Myocyte (in vitro differentiated cells): ENCODE results near the gene GPC5. TPM values are rescaled to one million over a fixed set of nuclear protein-coding genes. Genes with fewer than 3 reads are reported as not detected.
A peak's percentile ranks its signal among the peaks of the same experiment; 100 is the strongest.

ENCODE experiments used
- DNase-seq: peaks from one replicate; pipeline ENCODE4 v3.0.0-alpha.2; 2012; ENCODE audit warnings: low read depth
- total RNA-seq: library from RNA; depleted of rRNA; stranded (reverse); fragments of >200 nt; gene quantifications from 2 replicates; pipeline ENCODE4 v1.2.3, GENCODE V29; 2014

Gene GPC5
- total RNA-seq, 1 donor from 2014 or later: 0.21 TPM

DNA sequence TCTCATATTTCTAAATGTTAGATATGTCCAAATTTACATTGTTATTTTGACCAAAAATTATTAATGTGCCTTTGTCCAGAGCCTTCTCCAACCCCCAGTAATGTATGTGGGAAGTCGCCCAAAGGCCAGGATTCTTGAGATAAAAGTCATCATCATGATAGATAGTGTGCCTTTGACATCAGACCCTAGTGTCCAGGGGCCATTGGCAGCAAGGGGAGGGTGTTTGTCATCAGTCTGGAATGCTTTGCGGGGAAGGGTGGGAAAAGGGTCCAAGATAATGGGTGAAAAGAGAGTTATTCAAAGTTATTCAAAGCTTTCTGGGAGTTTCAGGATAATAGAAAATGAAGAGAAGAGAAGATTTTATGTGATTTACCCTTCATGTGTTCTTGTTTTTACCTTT, 918.6 kb downstream of the GPC5 start:
- no peak for DNase-seq

DNA sequence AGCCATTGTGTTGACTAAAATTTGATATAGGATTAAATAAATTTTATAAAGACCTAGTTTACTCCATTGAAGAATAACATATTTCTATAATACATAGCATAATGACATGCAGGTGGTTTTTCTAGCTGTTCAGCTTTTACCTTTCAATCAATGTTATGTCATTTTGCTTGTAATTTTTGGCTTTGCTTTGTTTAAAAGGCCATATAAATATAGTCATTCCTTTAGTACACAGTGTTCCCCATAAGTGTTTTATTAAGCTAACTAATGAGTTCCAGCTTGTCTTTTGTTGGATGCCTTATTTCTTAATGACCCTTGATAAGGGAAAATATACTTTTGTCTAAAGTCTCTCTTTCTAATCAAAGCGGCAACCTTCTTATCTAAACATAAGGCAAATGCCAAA, 921.9 kb downstream of the GPC5 start:
- DNase-seq: no peak

DNA sequence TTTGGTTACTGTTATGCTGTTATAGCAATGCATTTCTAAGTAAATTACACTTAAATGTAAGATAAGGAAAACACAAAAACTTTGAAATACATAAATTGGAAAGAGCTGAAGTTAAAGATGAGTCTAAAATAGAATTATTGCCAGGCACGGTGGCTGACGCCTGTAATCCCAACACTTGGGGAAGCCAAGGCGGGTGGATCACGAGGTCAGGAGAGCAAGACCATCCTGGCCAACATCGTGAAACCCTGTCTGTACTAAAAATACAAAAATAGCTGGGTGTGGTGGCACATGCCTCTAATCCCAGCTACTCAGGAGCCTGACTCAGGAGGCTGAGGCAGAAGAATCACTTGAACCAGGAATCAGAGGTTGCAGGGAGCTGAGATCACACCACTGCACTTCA, 922.8 kb downstream of the GPC5 start:
- no peak for DNase-seq

GRCh38 chr13:92345627-92346026, 947.2 kb downstream of the GPC5 start:
- no peak for DNase-seq

- no peak for DNase-seq
Observed at GRCh38 chr13:92346046-92346445, 947.6 kb downstream of the GPC5 start.

GRCh38 chr13:92354583-92354982, 956.2 kb downstream of the GPC5 start:
- no peak for DNase-seq

DNA sequence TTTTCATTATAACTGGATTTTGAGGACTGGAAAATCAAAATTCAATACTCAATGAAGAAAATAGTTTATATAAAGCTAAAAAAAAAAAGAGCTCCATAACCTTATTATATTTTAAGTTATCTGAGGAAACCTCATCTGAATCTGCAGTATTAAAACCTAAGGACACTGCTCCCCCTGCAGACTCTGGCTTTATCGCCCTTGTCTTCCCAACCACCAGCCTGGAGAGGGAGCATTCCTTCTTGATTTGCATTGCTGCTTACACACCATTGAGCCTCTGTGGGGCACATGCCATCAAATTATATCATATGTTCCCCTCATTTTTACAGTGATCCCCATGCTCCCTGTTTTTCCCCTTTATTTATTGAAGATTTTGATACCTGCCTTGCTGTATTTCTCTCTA, 956.8 kb downstream of the GPC5 start:
- DNase-seq: no peak

GRCh38 chr13:92362717-92363116, 964.3 kb downstream of the GPC5 start:
- DNase-seq: no peak

DNA sequence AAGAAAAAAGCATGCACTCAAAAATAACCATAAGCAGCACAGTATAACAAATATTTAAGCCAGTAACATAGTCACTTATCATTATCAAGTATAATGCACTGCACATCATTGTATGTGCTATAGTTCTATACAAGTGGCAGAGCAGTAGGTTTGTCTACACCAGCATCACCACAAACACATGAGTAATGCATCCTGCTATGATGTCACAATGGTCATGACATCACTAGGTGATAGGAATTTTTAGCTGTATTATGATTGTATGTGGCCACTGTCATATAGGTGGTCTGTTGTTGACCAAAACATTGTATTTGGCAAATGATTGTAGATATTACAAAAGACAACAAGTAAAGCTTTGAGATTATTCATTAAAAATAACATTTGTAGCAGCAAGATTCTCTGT, 967.5 kb downstream of the GPC5 start:
- DNase-seq: no peak

- no peak for DNase-seq
Observed at GRCh38 chr13:92377396-92377795, 979.0 kb downstream of the GPC5 start.

GRCh38 chr13:92379371-92379770, 981.0 kb downstream of the GPC5 start:
- no peak for DNase-seq

GRCh38 chr13:92384410-92384809, 986.0 kb downstream of the GPC5 start:
- no peak for DNase-seq

DNA sequence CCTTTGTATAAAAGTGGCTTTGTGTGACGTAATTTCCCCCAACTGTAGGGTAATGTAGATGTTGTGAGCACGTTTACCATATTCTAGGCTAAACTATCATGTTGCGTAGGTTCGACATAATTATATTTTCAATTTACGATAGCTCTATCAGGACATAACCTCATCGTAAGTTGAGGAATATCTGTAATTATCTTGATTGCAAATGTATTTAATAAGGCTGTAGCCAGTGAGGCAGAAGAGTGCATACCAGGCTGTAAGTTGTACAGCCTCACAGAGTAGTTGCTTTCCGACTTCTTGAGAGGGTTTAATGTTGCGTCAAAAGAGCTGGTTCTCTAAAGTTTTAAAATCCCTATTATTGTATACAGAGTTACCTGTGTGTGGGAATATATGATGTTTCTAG, 988.8 kb downstream of the GPC5 start:
- DNase-seq: no peak

DNA sequence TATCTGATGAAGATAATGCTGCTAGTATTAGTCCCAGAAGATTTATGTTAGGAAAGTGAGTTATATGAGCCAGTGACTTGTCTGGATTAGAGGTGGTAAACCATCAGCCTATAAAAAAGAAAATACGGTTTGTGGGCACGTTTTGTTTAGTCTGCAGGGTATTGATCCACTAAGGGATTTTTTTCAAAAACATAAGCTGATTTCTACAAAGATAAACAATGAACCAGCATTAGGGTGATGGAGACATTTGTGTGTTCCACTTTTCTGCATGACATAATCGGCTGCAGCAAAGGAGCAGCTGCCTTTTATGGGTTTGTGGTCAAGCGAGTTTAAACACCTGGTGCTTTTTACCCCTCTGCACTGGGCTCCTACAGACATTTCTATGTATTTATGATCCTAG, 991.8 kb downstream of the GPC5 start:
- peak; percentile 8 for DNase-seq

GRCh38 chr13:92403606-92404005, 1005.2 kb downstream of the GPC5 start:
- no peak for DNase-seq

DNA sequence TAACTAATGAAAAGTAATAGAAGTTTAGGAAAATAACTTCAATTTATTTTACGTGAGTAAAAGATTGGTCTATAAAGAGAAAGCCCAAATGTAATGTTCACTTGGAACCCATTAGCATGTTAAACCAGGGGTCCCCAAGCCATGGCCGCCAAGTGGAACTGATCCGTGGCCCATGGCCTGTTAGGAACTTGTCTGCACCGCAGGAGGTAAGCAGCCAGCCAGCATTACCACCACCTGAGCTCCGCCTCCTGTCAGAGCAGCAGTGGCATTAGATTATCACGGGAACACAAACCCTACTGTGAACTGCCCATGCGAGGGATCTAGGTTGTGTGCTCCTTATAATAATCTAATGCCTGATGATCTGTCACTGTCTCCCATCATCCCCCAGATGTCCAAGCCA, 1009.4 kb downstream of the GPC5 start:
- no peak for DNase-seq

GRCh38 chr13:92412481-92412880, 1014.1 kb downstream of the GPC5 start:
- no peak for DNase-seq

DNA sequence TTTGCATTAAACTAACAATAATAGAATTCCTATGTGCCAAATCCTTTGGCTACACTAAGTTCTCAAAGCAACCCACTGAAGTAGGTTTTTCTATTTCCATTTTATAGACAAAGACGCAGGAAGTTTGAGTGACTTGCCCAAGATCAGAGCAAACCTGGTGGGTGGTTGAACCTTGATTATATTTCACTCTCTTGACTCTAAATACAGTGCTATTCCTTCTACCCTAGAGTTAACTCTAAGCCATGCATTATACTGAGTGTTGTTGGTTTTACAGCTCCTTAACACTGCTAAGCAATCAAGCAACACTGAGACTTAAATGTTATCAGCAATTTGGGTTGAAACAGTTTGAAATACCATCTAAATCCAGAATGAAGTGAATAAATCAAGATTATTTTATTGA, 1014.6 kb downstream of the GPC5 start:
- no peak for DNase-seq

DNA sequence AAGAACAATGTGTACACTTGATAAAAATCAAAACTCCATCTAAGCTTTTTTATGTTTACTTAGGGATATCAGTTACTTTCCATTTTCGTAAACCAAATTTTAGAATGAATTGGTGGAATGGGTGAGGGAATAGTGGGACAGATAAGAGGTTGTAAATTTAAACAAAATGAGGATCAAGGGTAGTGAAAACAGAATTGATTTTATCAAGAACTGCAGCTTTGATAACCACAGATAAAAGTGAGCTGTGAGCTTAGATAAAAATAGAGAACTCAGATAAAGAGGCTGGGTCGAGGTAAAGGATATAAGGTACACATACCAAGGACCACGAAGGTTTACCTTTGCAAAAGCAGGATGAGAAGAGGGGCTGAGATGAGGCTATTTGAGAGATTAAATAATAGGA, 1015.0 kb downstream of the GPC5 start:
- no peak for DNase-seq

DNA sequence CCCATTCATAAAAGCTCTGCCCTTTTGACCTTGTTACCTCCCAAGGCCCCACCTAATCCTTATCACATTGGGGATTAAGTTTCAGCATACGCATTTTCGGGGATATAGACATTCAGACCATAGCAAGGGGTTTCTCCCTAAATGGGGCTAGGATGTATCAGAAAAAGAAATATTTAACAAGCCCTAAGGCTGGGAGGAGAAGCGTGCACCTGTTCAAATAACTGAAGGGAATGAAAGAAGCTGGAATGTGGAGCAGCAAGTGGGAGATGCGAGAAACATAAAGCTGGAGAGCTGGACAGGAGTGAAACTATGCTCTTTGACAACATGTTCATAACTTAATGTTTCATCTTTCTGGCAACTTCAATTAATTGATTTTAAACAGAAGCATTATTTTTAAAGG, 1016.4 kb downstream of the GPC5 start:
- no peak for DNase-seq

DNA sequence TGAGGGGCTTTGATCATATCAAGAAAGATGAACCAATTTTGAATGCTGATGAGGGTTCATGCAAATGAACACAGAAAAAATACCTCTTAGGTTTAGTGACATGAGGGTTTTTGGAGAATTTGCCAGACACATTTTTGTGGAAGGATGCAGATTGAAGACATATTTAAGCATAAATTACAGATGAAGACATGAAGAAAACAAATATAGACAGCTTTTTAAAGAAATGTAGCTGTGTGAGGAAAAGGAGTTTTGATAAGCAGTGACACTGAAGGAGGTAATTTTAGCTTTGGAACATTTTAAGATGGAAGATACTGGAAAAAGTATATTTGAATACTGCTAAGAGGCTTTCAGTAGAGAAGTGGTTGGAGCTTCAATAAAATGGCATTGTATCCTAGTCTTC, 1017.4 kb downstream of the GPC5 start:
- no peak for DNase-seq

GRCh38 chr13:92418818-92419412, 1020.5 kb downstream of the GPC5 start:
- no peak for DNase-seq

GRCh38 chr13:92429231-92429630, 1030.8 kb downstream of the GPC5 start:
- no peak for DNase-seq

DNA sequence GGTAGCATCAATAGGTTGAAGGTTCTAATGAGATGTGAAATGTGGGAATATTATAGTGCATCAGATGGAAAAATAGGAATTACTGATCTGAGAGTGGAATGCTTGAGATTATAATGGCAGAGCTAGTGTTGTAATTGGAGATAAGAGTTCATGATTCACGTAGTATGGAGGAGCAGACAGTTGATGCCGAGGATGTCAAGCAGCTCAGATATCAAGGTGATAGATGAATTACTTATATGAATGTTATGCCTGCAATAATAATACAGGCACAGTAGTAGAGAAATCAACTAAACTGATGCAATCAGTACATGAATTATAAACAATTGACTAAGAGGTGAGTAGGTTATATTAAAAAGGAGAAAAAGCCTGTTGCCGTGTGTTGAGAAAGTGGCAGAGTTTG, 1035.0 kb downstream of the GPC5 start:
- DNase-seq: no peak
